ENCODE measurements around the gene APBA2. TPM values are rescaled to one million over a fixed set of nuclear protein-coding genes. Genes with fewer than 3 reads are reported as not detected.

Gene APBA2
- total and polyA plus RNA-seq, 2 of the 13 experiments (the other 11 are each of a cell fraction or from before 2014, with no cell fraction given), result 0.62 to 2.3 TPM

DNA sequence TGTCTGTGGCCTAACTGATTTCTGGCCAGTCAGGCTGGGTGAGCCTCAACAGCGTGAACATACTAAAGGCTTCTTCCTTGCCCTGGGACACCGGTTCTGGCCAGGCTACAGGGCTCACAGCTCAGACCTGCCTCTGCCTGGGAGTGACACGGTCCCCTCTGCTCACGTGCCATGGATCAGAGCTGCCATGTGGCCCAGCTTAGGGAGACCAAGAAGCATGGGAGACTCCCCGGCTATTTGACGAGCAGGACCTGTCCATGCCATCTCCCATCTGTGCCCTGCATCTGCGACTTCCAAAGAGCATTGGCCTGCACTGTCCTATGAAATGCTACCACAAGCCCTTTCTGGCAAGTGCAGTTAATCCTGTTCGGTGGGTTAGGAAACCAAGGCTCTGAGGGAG is 57.4 kb downstream of the APBA2 start:
- no TSS peak for BruUV-seq (replicated peaks)
- H3K4me3 ChIP-seq (replicated peaks in 1 of 3; ENCODE audit: insufficient read depth in 1 of 3, low read depth in 2 of 3, low read length in 3 of 3), result no peak overlapping the region
- H3K36me3 ChIP-seq (replicated peaks in 1 of 2; ENCODE audit: control insufficient read depth in 1 of 2, insufficient read depth in 2 of 2, low read length in 2 of 2), result no peaks in the 10 kb centered on the region
- no peaks in the 10 kb centered on the region for H3K4me1 ChIP-seq (ENCODE audit: insufficient read depth, low read length)
- WGBS (ENCODE audit: low lambda C conversion rate), result no CpG with 5 or more reads among the region's 8 CpGs
- POLR2A ChIA-PET, result no interaction called here
- in situ Hi-C loops (cut with HindIII; ENCODE audit: extremely low pct_ligation_motif_present, low pct_unique_long_range_greater_than_20kb), result no loop called here
- no peak overlapping the region for H3K27ac ChIP-seq (ENCODE audit: extremely low read length, insufficient read depth, low read length)
- TF ChIP-seq, protein P1, sequence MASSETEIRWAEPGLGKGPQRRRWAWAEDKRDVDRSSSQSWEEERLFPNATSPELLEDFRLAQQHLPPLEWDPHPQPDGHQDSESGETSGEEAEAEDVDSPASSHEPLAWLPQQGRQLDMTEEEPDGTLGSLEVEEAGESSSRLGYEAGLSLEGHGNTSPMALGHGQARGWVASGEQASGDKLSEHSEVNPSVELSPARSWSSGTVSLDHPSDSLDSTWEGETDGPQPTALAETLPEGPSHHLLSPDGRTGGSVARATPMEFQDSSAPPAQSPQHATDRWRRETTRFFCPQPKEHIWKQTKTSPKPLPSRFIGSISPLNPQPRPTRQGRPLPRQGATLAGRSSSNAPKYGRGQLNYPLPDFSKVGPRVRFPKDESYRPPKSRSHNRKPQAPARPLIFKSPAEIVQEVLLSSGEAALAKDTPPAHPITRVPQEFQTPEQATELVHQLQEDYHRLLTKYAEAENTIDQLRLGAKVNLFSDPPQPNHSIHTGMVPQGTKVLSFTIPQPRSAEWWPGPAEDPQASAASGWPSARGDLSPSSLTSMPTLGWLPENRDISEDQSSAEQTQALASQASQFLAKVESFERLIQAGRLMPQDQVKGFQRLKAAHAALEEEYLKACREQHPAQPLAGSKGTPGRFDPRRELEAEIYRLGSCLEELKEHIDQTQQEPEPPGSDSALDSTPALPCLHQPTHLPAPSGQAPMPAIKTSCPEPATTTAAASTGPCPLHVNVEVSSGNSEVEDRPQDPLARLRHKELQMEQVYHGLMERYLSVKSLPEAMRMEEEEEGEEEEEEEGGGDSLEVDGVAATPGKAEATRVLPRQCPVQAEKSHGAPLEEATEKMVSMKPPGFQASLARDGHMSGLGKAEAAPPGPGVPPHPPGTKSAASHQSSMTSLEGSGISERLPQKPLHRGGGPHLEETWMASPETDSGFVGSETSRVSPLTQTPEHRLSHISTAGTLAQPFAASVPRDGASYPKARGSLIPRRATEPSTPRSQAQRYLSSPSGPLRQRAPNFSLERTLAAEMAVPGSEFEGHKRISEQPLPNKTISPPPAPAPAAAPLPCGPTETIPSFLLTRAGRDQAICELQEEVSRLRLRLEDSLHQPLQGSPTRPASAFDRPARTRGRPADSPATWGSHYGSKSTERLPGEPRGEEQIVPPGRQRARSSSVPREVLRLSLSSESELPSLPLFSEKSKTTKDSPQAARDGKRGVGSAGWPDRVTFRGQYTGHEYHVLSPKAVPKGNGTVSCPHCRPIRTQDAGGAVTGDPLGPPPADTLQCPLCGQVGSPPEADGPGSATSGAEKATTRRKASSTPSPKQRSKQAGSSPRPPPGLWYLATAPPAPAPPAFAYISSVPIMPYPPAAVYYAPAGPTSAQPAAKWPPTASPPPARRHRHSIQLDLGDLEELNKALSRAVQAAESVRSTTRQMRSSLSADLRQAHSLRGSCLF (CRISPR knock-in tag; IDR thresholded peaks at IDR 0.05; ENCODE audit: borderline replicate concordance), result no peak
- TF ChIP-seq ZNF737 (CRISPR knock-in tag; IDR thresholded peaks at IDR 0.05; ENCODE audit: borderline replicate concordance) (no peak), ETS1 (CRISPR knock-in tag; IDR thresholded peaks at IDR 0.05) (no peak), RELA (CRISPR knock-in tag; IDR thresholded peaks at IDR 0.05) (no peak), ZBTB7B (CRISPR knock-in tag; IDR thresholded peaks at IDR 0.05) (no peak), SYNCRIP (IDR thresholded peaks at IDR 0.05; ENCODE audit: insufficient read depth, low read depth, low read length) (no peak), ZNF441 (CRISPR knock-in tag; IDR thresholded peaks at IDR 0.05; ENCODE audit: borderline replicate concordance) (no peak)
- TF ChIP-seq, protein P2, sequence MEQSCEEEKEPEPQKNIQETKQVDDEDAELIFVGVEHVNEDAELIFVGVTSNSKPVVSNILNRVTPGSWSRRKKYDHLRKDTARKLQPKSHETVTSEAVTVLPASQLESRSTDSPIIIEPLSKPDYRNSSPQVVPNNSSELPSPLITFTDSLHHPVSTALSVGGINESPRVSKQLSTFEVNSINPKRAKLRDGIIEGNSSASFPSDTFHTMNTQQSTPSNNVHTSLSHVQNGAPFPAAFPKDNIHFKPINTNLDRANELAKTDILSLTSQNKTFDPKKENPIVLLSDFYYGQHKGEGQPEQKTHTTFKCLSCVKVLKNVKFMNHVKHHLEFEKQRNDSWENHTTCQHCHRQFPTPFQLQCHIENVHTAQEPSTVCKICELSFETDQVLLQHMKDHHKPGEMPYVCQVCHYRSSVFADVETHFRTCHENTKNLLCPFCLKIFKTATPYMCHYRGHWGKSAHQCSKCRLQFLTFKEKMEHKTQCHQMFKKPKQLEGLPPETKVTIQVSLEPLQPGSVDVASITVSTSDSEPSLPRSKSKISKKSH (CRISPR knock-in tag; IDR thresholded peaks at IDR 0.05; ENCODE audit: borderline replicate concordance), result no peak
- TF ChIP-seq, protein P3, sequence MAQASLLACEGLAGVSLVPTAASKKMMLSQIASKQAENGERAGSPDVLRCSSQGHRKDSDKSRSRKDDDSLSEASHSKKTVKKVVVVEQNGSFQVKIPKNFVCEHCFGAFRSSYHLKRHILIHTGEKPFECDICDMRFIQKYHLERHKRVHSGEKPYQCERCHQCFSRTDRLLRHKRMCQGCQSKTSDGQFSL (CRISPR knock-in tag; IDR thresholded peaks at IDR 0.05), result no peak
- TF ChIP-seq, protein P4, sequence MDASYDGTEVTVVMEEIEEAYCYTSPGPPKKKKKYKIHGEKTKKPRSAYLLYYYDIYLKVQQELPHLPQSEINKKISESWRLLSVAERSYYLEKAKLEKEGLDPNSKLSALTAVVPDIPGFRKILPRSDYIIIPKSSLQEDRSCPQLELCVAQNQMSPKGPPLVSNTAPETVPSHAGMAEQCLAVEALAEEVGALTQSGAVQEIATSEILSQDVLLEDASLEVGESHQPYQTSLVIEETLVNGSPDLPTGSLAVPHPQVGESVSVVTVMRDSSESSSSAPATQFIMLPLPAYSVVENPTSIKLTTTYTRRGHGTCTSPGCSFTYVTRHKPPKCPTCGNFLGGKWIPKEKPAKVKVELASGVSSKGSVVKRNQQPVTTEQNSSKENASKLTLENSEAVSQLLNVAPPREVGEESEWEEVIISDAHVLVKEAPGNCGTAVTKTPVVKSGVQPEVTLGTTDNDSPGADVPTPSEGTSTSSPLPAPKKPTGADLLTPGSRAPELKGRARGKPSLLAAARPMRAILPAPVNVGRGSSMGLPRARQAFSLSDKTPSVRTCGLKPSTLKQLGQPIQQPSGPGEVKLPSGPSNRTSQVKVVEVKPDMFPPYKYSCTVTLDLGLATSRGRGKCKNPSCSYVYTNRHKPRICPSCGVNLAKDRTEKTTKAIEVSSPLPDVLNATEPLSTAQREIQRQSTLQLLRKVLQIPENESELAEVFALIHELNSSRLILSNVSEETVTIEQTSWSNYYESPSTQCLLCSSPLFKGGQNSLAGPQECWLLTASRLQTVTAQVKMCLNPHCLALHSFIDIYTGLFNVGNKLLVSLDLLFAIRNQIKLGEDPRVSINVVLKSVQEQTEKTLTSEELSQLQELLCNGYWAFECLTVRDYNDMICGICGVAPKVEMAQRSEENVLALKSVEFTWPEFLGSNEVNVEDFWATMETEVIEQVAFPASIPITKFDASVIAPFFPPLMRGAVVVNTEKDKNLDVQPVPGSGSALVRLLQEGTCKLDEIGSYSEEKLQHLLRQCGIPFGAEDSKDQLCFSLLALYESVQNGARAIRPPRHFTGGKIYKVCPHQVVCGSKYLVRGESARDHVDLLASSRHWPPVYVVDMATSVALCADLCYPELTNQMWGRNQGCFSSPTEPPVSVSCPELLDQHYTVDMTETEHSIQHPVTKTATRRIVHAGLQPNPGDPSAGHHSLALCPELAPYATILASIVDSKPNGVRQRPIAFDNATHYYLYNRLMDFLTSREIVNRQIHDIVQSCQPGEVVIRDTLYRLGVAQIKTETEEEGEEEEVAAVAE (CRISPR knock-in tag; IDR thresholded peaks at IDR 0.05; ENCODE audit: borderline replicate concordance), result no peak
- H4K20me1 ChIP-seq (ENCODE audit: insufficient read depth, low read length), result no peaks in the 10 kb centered on the region
- ATAC-seq (no peak), DNase-seq (ENCODE audit: low spot score) (no peak), FAIRE-seq (no peak)
- H3K4me2 ChIP-seq (ENCODE audit: low read depth, low read length), result no peak overlapping the region
- H2AFZ ChIP-seq (ENCODE audit: low read length), result no peak overlapping the region
- H3K27me3 ChIP-seq (ENCODE audit: control insufficient read depth in 1 of 2, insufficient read depth in 2 of 2, low read length in 2 of 2), result no peaks in the 10 kb centered on the region; a peak in 1 of 5 replicates
- H3K9me3 ChIP-seq (ENCODE audit: low read length), result no peaks in the 10 kb centered on the region
- no peaks in the 10 kb centered on the region for H3K79me2 ChIP-seq (ENCODE audit: insufficient read depth, low read length)
- CTCF ChIA-PET (ENCODE audit: low intra/inter-chr PET ratio, low total read pairs), result no interaction called here
- intact Hi-C loops (cut with micrococcal nuclease; ENCODE audit: unreplicated experiment), result no loop called here
- H3K9ac ChIP-seq (ENCODE audit: insufficient read depth, low read depth, low read length), result no peak overlapping the region

All from HepG2 (cell line).